ENCODE data around the gene CBX3. TPM values are rescaled to one million over a fixed set of nuclear protein-coding genes. Genes with fewer than 3 reads are reported as not detected.

The CBX3 gene
- total and polyA plus RNA-seq, 2 of the 8 experiments (the other 6 are each of a cell fraction or from before 2014, with no cell fraction given) = 71.3 to 258 TPM

DNA sequence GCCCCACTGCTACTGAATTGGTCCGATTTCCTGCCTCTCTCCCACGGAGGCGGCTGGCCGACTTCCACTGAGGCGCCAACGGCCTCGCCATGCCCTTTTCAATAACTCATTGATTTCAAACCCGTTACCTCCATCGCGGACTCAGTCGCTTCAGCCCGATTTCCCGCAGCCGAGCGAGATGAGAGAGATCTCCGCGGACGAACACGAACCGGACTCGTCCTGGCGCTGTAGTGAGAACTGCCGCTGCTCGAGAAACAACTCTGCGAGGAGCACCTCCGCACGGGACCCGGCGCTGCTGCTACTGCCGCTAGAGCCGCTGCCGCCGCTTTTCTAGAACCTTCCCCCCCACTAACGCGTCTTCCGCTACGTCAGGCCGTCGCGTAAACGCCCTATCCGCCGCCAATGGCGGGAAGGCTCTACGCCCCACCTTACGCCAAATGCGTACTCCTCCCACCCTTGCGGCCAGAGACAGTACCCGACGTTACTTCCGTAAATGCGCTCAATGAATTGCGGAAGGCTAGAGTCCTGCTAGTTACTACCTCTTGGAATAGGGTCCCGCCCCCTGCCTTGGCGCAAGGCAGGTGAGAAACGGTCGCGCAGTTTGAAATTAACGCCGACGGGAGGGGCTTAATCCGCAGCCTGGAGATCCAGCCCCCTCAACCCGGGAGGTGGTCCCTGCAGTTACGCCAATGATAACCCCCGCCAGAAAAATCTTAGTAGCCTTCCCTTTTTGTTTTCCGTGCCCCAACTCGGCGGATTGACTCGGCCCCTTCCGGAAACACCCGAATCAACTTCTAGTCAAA, 900 bp upstream of the CBX3 start, which contains the start of gene HNRNPA2B1:
TSS of gene HNRNPA2B1 (minus strand) at position 303 of the 803 bp plus-strand sequence. CDS start at position 134, 169 bp downstream.
- peak within 1 kb of the TSS; percentile 97 for H4K91ac ChIP-seq (replicated peaks; ENCODE audit: insufficient read length, low read length)
- H3K56ac ChIP-seq (replicated peaks; ENCODE audit: insufficient read length, low read depth, low read length) = peak within 1 kb of the TSS; percentile 99
- ChIA-PET CTCF (ENCODE audit: partially characterized antibody) (interaction anchor here (0.7 to 1.1 kb wide), 4 partner anchors 9 to 241 kb away, joined by 3 read pairs; no protein-coding TSS in a partner anchor), POLR2A (ENCODE audit: partially characterized antibody) (interaction anchor here (0.6 to 13.1 kb wide), 70 partner anchors 12 to 839 kb away, joined by 3 to 578 read pairs (median 4); partner anchors contain the start of genes NFE2L3 and SNX10)
- peak within 1 kb of the TSS; percentile 92 for H2BK120ac ChIP-seq (replicated peaks; ENCODE audit: low read depth, low read length)
- H3K4me1 ChIP-seq (replicated peaks in 1 of 4; ENCODE audit: control insufficient read depth in 3 of 4, insufficient read depth in 4 of 4, low read length in 3 of 4) = peaks cover 0 to 9% (median 3%) of the 10 kb centered on the region in 4 experiments; a peak in 3 of 7 replicates
- peak within 1 kb of the TSS; percentile 94 for H4K5ac ChIP-seq (ENCODE audit: insufficient read length, low read depth, low read length)
- H3K27me3 ChIP-seq (replicated peaks in 1 of 4; ENCODE audit: control insufficient read depth in 3 of 4, extremely low read depth in 1 of 4, insufficient read depth in 3 of 4, low read length in 3 of 4) = no peaks in the 10 kb centered on the region
- peak within 1 kb of the TSS; percentile 85; the same call in 1 of the 2 replicates for H2BK12ac ChIP-seq (ENCODE audit: low read depth, low read length)
- H4K8ac ChIP-seq (ENCODE audit: extremely low read depth, insufficient read depth, low read length) = peak within 1 kb of the TSS; percentile 100
- peak within 1 kb of the TSS; percentile 47; the same call in 1 of the 2 replicates for H2BK15ac ChIP-seq (ENCODE audit: low read length)
- peaks cover 3% of the 10 kb centered on the region; the same call in 1 of the 2 replicates for H3K23me2 ChIP-seq (ENCODE audit: low read depth, low read length)
- H3K14ac ChIP-seq (ENCODE audit: insufficient read length) = peak within 1 kb of the TSS; percentile 84
- H3K18ac ChIP-seq (ENCODE audit: extremely low read depth, low read length) = peak within 1 kb of the TSS; percentile 99
- WGBS, 2 experiments (ENCODE audit: extremely low coverage in 1 of 2, insufficient coverage in 1 of 2, insufficient read length in 1 of 2, insufficient replicate concordance in 2 of 2, low coverage in 1 of 2, low lambda C conversion rate in 2 of 2, missing lambda C conversion rate in 1 of 2) = 1% methylated on average over 68 of the region's 71 CpGs; no CpG with 5 or more reads in 1 of the 2 experiments
- H3K4me2 ChIP-seq (ENCODE audit: insufficient read depth in 1 of 2, low read depth in 2 of 2, low read length in 2 of 2) = peak within 1 kb of the TSS; percentile 72 to 90
- peak within 1 kb of the TSS; percentile 98 to 99 (median 98) for H3K4me3 ChIP-seq (ENCODE audit: extremely low read depth in 1 of 4, insufficient read depth in 2 of 4, low read depth in 3 of 4, low read length in 4 of 4)
- peak within 1 kb of the TSS; percentile 99 for H2AK5ac ChIP-seq (ENCODE audit: low read depth, low read length)
- peak within 1 kb of the TSS; percentile 99 to 100 (median 100) for H3K9ac ChIP-seq (replicated peaks in 1 of 4; ENCODE audit: extremely low read depth in 1 of 4, low read depth in 3 of 4, low read length in 3 of 4)
- no peaks in the 10 kb centered on the region for H3K9me3 ChIP-seq (ENCODE audit: insufficient read depth in 2 of 2, low read depth in 1 of 2, low read length in 1 of 2)
- no peak within 1 kb of the TSS for H2BK20ac ChIP-seq (ENCODE audit: low read length)
- peak within 1 kb of the TSS; percentile 100 for H2BK5ac ChIP-seq (ENCODE audit: low read depth, low read length)
- peaks cover 25 to 47% of the 10 kb centered on the region in 2 experiments for H4K20me1 ChIP-seq (replicated peaks in 1 of 2; ENCODE audit: control insufficient read depth in 1 of 2, insufficient read depth in 2 of 2, low read length in 2 of 2)
- peak within 1 kb of the TSS; percentile 96 for H3K4ac ChIP-seq (replicated peaks; ENCODE audit: insufficient read length, low read depth, low read length)
- H3K79me2 ChIP-seq (ENCODE audit: control insufficient read depth in 1 of 2, insufficient read depth in 2 of 2, low read length in 2 of 2) = peaks cover 63 to 89% of the 10 kb centered on the region in 2 experiments
- no peaks in the 10 kb centered on the region for H3K79me1 ChIP-seq (ENCODE audit: low read depth, low read length)
- FAIRE-seq (peak; percentile 42), DNase-seq (ENCODE audit: low read depth in 1 of 2, low spot score in 2 of 2) (peak; percentile 97 to 98)
- H3K36me3 ChIP-seq (ENCODE audit: control insufficient read depth in 2 of 4, insufficient read depth in 4 of 4, low read length in 3 of 4) = peaks cover 16 to 56% (median 33%) of the 10 kb centered on the region in 4 experiments
- H2AFZ ChIP-seq (ENCODE audit: low read length) = no peak within 1 kb of the TSS
- peak within 1 kb of the TSS; percentile 99 for H3K27ac ChIP-seq (ENCODE audit: low read depth, low read length)
- H3K23ac ChIP-seq (ENCODE audit: insufficient read length) = no peak within 1 kb of the TSS
- TF ChIP-seq CBX5 (IDR thresholded peaks at IDR 0.05; ENCODE audit: low read depth, low read length) = no peak
- TF ChIP-seq JUN (IDR thresholded peaks at IDR 0.05; ENCODE audit: low read depth, low read length) = no peak
- no peak for TF ChIP-seq TEAD4 (IDR thresholded peaks at IDR 0.05; ENCODE audit: low read depth, low read length)
- TF ChIP-seq HDAC6 (IDR thresholded peaks at IDR 0.05; ENCODE audit: low read depth, low read length) = no peak
- TF ChIP-seq KDM1A (IDR thresholded peaks at IDR 0.05; ENCODE audit: borderline replicate concordance, low read length) = no peak
- TF ChIP-seq BCL11A (IDR thresholded peaks at IDR 0.05; ENCODE audit: low read depth in 2 of 2, low read length in 2 of 2) = no peak
- TF ChIP-seq, protein P1, sequence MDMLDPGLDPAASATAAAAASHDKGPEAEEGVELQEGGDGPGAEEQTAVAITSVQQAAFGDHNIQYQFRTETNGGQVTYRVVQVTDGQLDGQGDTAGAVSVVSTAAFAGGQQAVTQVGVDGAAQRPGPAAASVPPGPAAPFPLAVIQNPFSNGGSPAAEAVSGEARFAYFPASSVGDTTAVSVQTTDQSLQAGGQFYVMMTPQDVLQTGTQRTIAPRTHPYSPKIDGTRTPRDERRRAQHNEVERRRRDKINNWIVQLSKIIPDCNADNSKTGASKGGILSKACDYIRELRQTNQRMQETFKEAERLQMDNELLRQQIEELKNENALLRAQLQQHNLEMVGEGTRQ (IDR thresholded peaks at IDR 0.05; ENCODE audit: low read length) = no peak
- peak; percentile 98 for TF ChIP-seq TBP (IDR thresholded peaks at IDR 0.05; ENCODE audit: low read depth, low read length)
- TF ChIP-seq TCF12 (IDR thresholded peaks at IDR 0.05; ENCODE audit: low read depth, low read length) = 0 out of 2 replicates have a peak, but pooled peaks have one; percentile 53
- peak; percentile 0 for TF ChIP-seq KDM4A (IDR thresholded peaks at IDR 0.05; ENCODE audit: low read depth, low read length, severe bottlenecking)

Data from H1 (cell line).